ENCODE measurements around the gene NFE2L3. TPM values are rescaled to one million over a fixed set of nuclear protein-coding genes. Genes with fewer than 3 reads are reported as not detected.

The NFE2L3 gene
- total and polyA plus RNA-seq, 9 of the 15 experiments (the other 6 are each of a cell fraction or from before 2014, with no cell fraction given) = 2.9 to 16.9 (median 12.4) TPM

DNA sequence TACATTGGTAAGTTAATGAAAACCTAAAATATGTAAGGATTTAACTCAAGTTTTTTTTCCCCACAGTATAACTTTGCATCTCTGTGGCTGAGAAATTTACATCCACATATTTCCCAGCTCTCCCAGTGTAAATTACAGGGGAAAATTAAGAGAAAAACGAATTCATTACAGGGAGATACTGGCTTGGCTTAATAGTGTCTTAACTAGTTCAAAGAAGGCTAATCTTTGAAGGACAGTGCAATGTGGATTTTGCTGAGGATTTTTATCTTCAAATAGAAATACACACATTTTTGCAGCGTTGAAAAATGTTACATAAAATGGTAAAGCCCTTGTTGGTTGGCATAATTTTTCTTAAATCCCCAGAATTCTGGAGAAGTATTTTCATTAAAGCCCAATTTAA, 51.0 kb downstream of the NFE2L3 start (continued):
- no peak for TF ChIP-seq ZBTB33 (CRISPR knock-in tag; IDR thresholded peaks at IDR 0.05)
- TF ChIP-seq, protein P1, sequence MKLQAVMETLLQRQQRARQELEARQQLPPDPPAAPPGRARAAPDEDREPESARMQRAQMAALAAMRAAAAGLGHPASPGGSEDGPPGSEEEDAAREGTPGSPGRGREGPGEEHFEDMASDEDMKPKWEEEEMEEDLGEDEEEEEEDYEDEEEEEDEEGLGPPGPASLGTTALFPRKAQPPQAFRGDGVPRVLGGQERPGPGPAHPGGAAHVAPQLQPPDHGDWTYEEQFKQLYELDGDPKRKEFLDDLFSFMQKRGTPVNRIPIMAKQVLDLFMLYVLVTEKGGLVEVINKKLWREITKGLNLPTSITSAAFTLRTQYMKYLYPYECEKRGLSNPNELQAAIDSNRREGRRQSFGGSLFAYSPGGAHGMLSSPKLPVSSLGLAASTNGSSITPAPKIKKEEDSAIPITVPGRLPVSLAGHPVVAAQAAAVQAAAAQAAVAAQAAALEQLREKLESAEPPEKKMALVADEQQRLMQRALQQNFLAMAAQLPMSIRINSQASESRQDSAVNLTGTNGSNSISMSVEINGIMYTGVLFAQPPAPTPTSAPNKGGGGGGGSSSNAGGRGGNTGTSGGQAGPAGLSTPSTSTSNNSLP (IDR thresholded peaks at IDR 0.05; ENCODE audit: borderline replicate concordance, low read depth, low read length) = no peak
- TF ChIP-seq FOXK2 (conservative IDR thresholded peaks at IDR 0.05 in 1 of 2, IDR thresholded peaks at IDR 0.05 in 1 of 2; ENCODE audit: low read depth in 2 of 2) = no peak
- TF ChIP-seq CHD1 (IDR thresholded peaks at IDR 0.05; ENCODE audit: low read length) = peak; percentile 13
- no peak for TF ChIP-seq CBX2 (IDR thresholded peaks at IDR 0.05; ENCODE audit: insufficient read depth, low read length, poor library complexity, severe bottlenecking)
- TF ChIP-seq ESRRA (IDR thresholded peaks at IDR 0.05; ENCODE audit: borderline replicate concordance, low read depth) = no peak
- TF ChIP-seq GTF2F1 (IDR thresholded peaks at IDR 0.05; ENCODE audit: low read depth, low read length) = no peak
- TF ChIP-seq SAFB (IDR thresholded peaks at IDR 0.05; ENCODE audit: borderline replicate concordance, low read depth, low read length) = no peak
